HepG2 (cell line): ENCODE data around the gene NFE2L3. TPM values are rescaled to one million over a fixed set of nuclear protein-coding genes. Genes with fewer than 3 reads are reported as not detected.

Experiments used
- ATAC-seq: fragments of 200-7000 bp; cut with Tn5 transposase; 3 replicates; pipeline ENCODE4 v1.9.1; 2020; ENCODE audit warnings: mild to moderate bottlenecking, moderate library complexity
- BruUV-seq: library from RNA; stranded (reverse); fragments of 400-500 nt; replicated peaks from 2 replicates; lab custom pipeline; 2021; lab: Mats Ljungman, UMichigan
- CTCF ChIA-PET: fragments of 300-600 bp; formaldehyde crosslinking; extraction: SDS; loops from one replicate; lab custom pipeline; 2021; ENCODE audit warnings: low total read pairs, inconsistent platforms, low intra/inter-chr PET ratio; lab: Yijun Ruan, JAX
- POLR2A ChIA-PET: fragments of 350-600 bp; sonication (Branson Sonifier 250); formaldehyde crosslinking; loops from one replicate; lab custom pipeline; 2020; ENCODE audit warnings: antibody characterized with exemption, inconsistent platforms; lab: Yijun Ruan, JAX
- DNase-seq: peaks from one replicate; pipeline ENCODE4 v3.0.0-alpha.2; 2015; ENCODE audit warnings: low spot score
- FAIRE-seq: peaks from 3 replicates; lab custom pipeline; 2011; peaks lifted over from hg19 to GRCh38; lab: Jason Lieb, UNC
- H2AFZ ChIP-seq: one replicate; pipeline ENCODE4 v1.6.1; 2011; ENCODE audit warnings: low read length, inconsistent platforms
- H3K27ac ChIP-seq: fragments of 300-600 bp; 3 replicates; pipeline ENCODE4 v1.8.0; 2011; ENCODE audit warnings: mixed run types, mild to moderate bottlenecking, mixed read lengths, low read length, inconsistent platforms; ENCODE audit not compliant: insufficient read depth; ENCODE audit errors: extremely low read length
- H3K27me3 ChIP-seq, 2 experiments: fragments of 200-600 bp in 1 of 2; 2 replicates in 1 of 2; 3 replicates in 1 of 2; pipeline versions ENCODE4 v1.6.0 to v1.8.0; 2011; ENCODE audit warnings: low read length in 2 of 2, mild to moderate bottlenecking in 2 of 2, moderate library complexity in 2 of 2, inconsistent platforms in 1 of 2; ENCODE audit not compliant: insufficient read depth in 2 of 2, control insufficient read depth in 1 of 2
- H3K36me3 ChIP-seq, 2 experiments: fragments of 200-600 bp in 1 of 2; replicated peaks in 1 of 2; 2 replicates in 1 of 2; 3 replicates in 1 of 2; pipeline versions ENCODE4 v1.5.1 to v1.8.0; 2011; ENCODE audit warnings: low read length in 2 of 2, inconsistent platforms in 1 of 2; ENCODE audit not compliant: insufficient read depth in 2 of 2, control insufficient read depth in 1 of 2
- H3K4me1 ChIP-seq: 2 replicates; pipeline ENCODE4 v1.5.1; 2012; ENCODE audit warnings: low read length, inconsistent platforms; ENCODE audit not compliant: insufficient read depth
- H3K4me2 ChIP-seq: 2 replicates; pipeline ENCODE4 v1.6.0; 2011; ENCODE audit warnings: low read depth, low read length, inconsistent platforms
- H3K4me3 ChIP-seq, 3 experiments: fragments of 200-600 bp in 1 of 3; sonication (generic), shearing (Covaris generic) in 1 of 3; replicated peaks in 1 of 3; 2 replicates each; pipeline ENCODE4 v1.5.1; 2011 to 2016; ENCODE audit warnings: low read length in 3 of 3, inconsistent platforms in 2 of 3, low read depth in 2 of 3, mild to moderate bottlenecking in 2 of 3, control low read depth in 1 of 3, mixed read lengths in 1 of 3; ENCODE audit not compliant: insufficient read depth in 1 of 3
- H3K79me2 ChIP-seq: one replicate; pipeline ENCODE4 v1.6.1; 2011; ENCODE audit warnings: low read length, inconsistent platforms; ENCODE audit not compliant: insufficient read depth
- H3K9ac ChIP-seq: 2 replicates; pipeline ENCODE4 v1.6.0; 2011; ENCODE audit warnings: mild to moderate bottlenecking, low read depth, low read length, inconsistent platforms; ENCODE audit not compliant: insufficient read depth
- H3K9me3 ChIP-seq: 2 replicates; pipeline ENCODE4 v1.5.1; 2012; ENCODE audit warnings: mild to moderate bottlenecking, low read length
- H4K20me1 ChIP-seq: 2 replicates; pipeline ENCODE4 v1.6.0; 2011; ENCODE audit warnings: inconsistent platforms, mild to moderate bottlenecking, low read length, moderate library complexity; ENCODE audit not compliant: insufficient read depth
- AGO2 ChIP-seq: fragments of 200-400 bp; formaldehyde crosslinking; optimal IDR thresholded peaks from 2 replicates; pipeline ENCODE3; 2017; ENCODE audit warnings: mild to moderate bottlenecking, low read depth, low read length, moderate library complexity
- KLF11 ChIP-seq: IDR thresholded peaks from 2 replicates; pipeline ENCODE4 v1.6.1; 2016; ENCODE audit warnings: missing compliant biosample characterization
- NBN ChIP-seq: fragments of 450-650 bp; conservative IDR thresholded peaks from 2 replicates; pipeline ENCODE4 v1.6.1; 2017
- ONECUT2 ChIP-seq: sonication (generic); formaldehyde crosslinking; IDR thresholded peaks from 2 replicates; pipeline ENCODE4 v1.4.0; 2020; ENCODE audit warnings: missing genetic modification reagents
- POLR2AphosphoS2 ChIP-seq: IDR thresholded peaks from 2 replicates; pipeline ENCODE4 v1.6.1; 2011; ENCODE audit warnings: low read depth, low read length, improper control_type of control experiment
- RBFOX2 ChIP-seq: fragments of 200-400 bp; formaldehyde crosslinking; IDR thresholded peaks from 2 replicates; pipeline ENCODE4 v1.6.1; 2017; ENCODE audit warnings: low read depth, mild to moderate bottlenecking, low read length
- RBM22 ChIP-seq: fragments of 200-400 bp; formaldehyde crosslinking; optimal IDR thresholded peaks from 2 replicates; pipeline ENCODE3; 2017; ENCODE audit warnings: mild to moderate bottlenecking, low read length, moderate library complexity
- SAFB2 ChIP-seq: sonication (generic); formaldehyde crosslinking; IDR thresholded peaks from 2 replicates; pipeline ENCODE4 v1.5.1; 2020; ENCODE audit warnings: missing genetic modification reagents, low read depth, mild to moderate bottlenecking, borderline replicate concordance
- SALL2 ChIP-seq: sonication (generic); formaldehyde crosslinking; IDR thresholded peaks from 2 replicates; pipeline ENCODE4 v1.8.1; 2023; ENCODE audit warnings: mild to moderate bottlenecking, missing genetic modification reagents, inconsistent platforms
- STAG1 ChIP-seq: sonication (generic); formaldehyde crosslinking; IDR thresholded peaks from 2 replicates; pipeline ENCODE4 v1.4.0; 2020; ENCODE audit warnings: missing genetic modification reagents
- ZNF296 ChIP-seq: sonication (generic); formaldehyde crosslinking; conservative IDR thresholded peaks from 2 replicates; pipeline ENCODE4 v1.5.0; 2020; ENCODE audit warnings: mild to moderate bottlenecking, missing genetic modification reagents
- ZNF441 ChIP-seq: sonication (generic); formaldehyde crosslinking; IDR thresholded peaks from 2 replicates; pipeline ENCODE4 v1.7.0; 2021; ENCODE audit warnings: missing genetic modification reagents, borderline replicate concordance
- ZNF562 ChIP-seq: sonication (generic); formaldehyde crosslinking; IDR thresholded peaks from 2 replicates; pipeline ENCODE4 v1.8.0; 2022; ENCODE audit warnings: missing genetic modification reagents, borderline replicate concordance
- ZNF577 ChIP-seq: sonication (generic); formaldehyde crosslinking; IDR thresholded peaks from 2 replicates; pipeline ENCODE4 v1.4.0; 2020; ENCODE audit warnings: mild to moderate bottlenecking, low read depth, missing genetic modification reagents, borderline replicate concordance
- ZNF724P ChIP-seq: sonication (generic); formaldehyde crosslinking; IDR thresholded peaks from 2 replicates; pipeline ENCODE4 v1.8.0; 2022; ENCODE audit warnings: missing genetic modification reagents, borderline replicate concordance
- ZNF766 ChIP-seq: sonication (generic); formaldehyde crosslinking; IDR thresholded peaks from 2 replicates; pipeline ENCODE4 v1.5.0; 2020; ENCODE audit warnings: missing genetic modification reagents, borderline replicate concordance
- WGBS: methylation state at CpG from one replicate; pipeline ENCODE4 v1.1.6; 2017; ENCODE audit warnings: low lambda C conversion rate; 5-methylcytosine and 5-hydroxymethylcytosine counted together
- in situ Hi-C: cut with HindIII; loops from 2 replicates; pipeline ENCODE4 v1.10.0; 2017; ENCODE audit warnings: low pct_unique_long_range_greater_than_20kb; ENCODE audit not compliant: extremely low pct_ligation_motif_present
- intact Hi-C: fragments of 100-400 bp; cut with micrococcal nuclease; formaldehyde crosslinking; loops from one replicate; pipeline ENCODE4 v1.10.0; 2022; ENCODE audit not compliant: unreplicated experiment
- polyA plus RNA-seq, 8 experiments: library from polyadenylated mRNA; depleted of rRNA in 3 of 8; stranded (reverse) in 7 of 8; unstranded in 1 of 8; fragments of >200 nt; fragmentation: Illumina TruSeq in 4 of 8; extraction: Trizol in 4 of 8; gene quantifications; 2 replicates each; pipeline versions ENCODE4 v1.2.1 to v1.2.3, GENCODE V29; 2011 to 2016; ENCODE audit warnings: low read depth in 4 of 8, missing spikeins in 1 of 8, mixed read lengths in 1 of 8; ENCODE audit not compliant: insufficient read depth in 1 of 8
- total RNA-seq, 5 experiments: library from RNA; depleted of rRNA; stranded (reverse); fragments of >200 nt; fragmentation: Illumina TruSeq; extraction: Trizol; gene quantifications; 2 replicates each; pipeline ENCODE4 v1.2.3, GENCODE V29; 2016; ENCODE audit warnings: low read depth in 1 of 5
- TF ChIP-seq, protein P1 (sequence below): sonication (generic); formaldehyde crosslinking; IDR thresholded peaks from 2 replicates; pipeline ENCODE4 v1.5.0; 2020; ENCODE audit warnings: mild to moderate bottlenecking, missing genetic modification reagents
- TF ChIP-seq, protein P2 (sequence below): sonication (generic); formaldehyde crosslinking; IDR thresholded peaks from 2 replicates; pipeline ENCODE4 v1.4.0; 2020; ENCODE audit warnings: missing genetic modification reagents
- TF ChIP-seq, protein P3 (sequence below): sonication (generic); formaldehyde crosslinking; IDR thresholded peaks from 2 replicates; pipeline ENCODE4 v1.4.0; 2020; ENCODE audit warnings: missing genetic modification reagents
- TF ChIP-seq, protein P4 (sequence below): IDR thresholded peaks from 2 replicates; pipeline ENCODE4 v1.6.1; 2012; ENCODE audit warnings: inconsistent platforms

The NFE2L3 gene
- total and polyA plus RNA-seq, 2 of the 13 experiments (the other 11 are each of a cell fraction or from before 2014, with no cell fraction given): 11.4 to 19.4 TPM

DNA sequence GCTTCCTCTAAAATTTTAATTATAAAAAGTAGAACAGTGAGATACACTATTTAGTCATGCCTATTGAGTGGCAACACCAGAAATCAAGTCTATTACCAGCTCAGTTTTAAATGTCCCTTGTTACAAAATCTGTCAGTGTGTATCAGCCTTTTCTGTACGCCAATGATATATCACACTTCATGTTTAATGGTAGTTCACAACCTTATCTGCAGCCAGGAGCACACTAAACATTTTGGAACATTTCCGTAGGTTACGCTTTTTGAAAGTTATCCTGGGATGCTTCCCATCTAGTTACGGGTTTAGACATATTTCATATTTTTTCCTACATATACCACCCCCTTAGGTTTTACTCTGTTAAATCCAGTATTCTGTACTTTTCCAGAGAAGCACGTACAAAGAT, 43.2 kb downstream of the NFE2L3 start:
- Histone ChIP-seq H3K9me3 (no peaks in the 10 kb centered on the region), H3K4me1 (peaks cover 53% of the 10 kb centered on the region), H3K27ac (no peak overlapping the region), H2AFZ (no peak overlapping the region), H3K36me3 (peaks cover 25 to 72% of the 10 kb centered on the region in 2 experiments), H3K4me2 (peak overlapping the region; percentile 25; the same call in 1 of the 2 replicates), H4K20me1 (peaks cover 94% of the 10 kb centered on the region), H3K9ac (no peak overlapping the region), H3K27me3 (no peaks in the 10 kb centered on the region; a peak in 1 of 5 replicates), H3K4me3 (no peak overlapping the region), H3K79me2 (peaks cover 73% of the 10 kb centered on the region)
- intact Hi-C loops: loop anchor here (5.0 kb wide), 2 partner anchors 103 to 303 kb away; no protein-coding TSS in a partner anchor
- CTCF ChIA-PET: no interaction called here
- DNase-seq: no peak
- no TSS peak for BruUV-seq
- in situ Hi-C loops: no loop called here
- 95% methylated on average over 5 of the region's 5 CpGs for WGBS
- no peak for ATAC-seq
- POLR2A ChIA-PET: no interaction called here
- no peak for FAIRE-seq
- TF ChIP-seq ZNF441 (CRISPR knock-in tag): no peak
- TF ChIP-seq KLF11 (CRISPR knock-in tag): no peak
- TF ChIP-seq ZNF577 (CRISPR knock-in tag): no peak
- TF ChIP-seq ONECUT2 (CRISPR knock-in tag): no peak
- TF ChIP-seq STAG1: no peak
- peak; percentile 82 for TF ChIP-seq AGO2
- TF ChIP-seq, protein P1, sequence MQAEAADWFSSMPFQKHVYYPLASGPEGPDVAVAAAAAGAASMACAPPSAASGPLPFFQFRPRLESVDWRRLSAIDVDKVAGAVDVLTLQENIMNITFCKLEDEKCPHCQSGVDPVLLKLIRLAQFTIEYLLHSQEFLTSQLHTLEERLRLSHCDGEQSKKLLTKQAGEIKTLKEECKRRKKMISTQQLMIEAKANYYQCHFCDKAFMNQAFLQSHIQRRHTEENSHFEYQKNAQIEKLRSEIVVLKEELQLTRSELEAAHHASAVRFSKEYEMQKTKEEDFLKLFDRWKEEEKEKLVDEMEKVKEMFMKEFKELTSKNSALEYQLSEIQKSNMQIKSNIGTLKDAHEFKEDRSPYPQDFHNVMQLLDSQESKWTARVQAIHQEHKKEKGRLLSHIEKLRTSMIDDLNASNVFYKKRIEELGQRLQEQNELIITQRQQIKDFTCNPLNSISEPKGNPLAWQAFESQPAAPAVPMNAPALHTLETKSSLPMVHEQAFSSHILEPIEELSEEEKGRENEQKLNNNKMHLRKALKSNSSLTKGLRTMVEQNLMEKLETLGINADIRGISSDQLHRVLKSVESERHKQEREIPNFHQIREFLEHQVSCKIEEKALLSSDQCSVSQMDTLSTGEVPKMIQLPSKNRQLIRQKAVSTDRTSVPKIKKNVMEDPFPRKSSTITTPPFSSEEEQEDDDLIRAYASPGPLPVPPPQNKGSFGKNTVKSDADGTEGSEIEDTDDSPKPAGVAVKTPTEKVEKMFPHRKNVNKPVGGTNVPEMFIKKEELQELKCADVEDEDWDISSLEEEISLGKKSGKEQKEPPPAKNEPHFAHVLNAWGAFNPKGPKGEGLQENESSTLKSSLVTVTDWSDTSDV (CRISPR knock-in tag): no peak
- TF ChIP-seq ZNF562 (CRISPR knock-in tag): no peak
- peak; percentile 48 for TF ChIP-seq RBM22
- TF ChIP-seq, protein P2, sequence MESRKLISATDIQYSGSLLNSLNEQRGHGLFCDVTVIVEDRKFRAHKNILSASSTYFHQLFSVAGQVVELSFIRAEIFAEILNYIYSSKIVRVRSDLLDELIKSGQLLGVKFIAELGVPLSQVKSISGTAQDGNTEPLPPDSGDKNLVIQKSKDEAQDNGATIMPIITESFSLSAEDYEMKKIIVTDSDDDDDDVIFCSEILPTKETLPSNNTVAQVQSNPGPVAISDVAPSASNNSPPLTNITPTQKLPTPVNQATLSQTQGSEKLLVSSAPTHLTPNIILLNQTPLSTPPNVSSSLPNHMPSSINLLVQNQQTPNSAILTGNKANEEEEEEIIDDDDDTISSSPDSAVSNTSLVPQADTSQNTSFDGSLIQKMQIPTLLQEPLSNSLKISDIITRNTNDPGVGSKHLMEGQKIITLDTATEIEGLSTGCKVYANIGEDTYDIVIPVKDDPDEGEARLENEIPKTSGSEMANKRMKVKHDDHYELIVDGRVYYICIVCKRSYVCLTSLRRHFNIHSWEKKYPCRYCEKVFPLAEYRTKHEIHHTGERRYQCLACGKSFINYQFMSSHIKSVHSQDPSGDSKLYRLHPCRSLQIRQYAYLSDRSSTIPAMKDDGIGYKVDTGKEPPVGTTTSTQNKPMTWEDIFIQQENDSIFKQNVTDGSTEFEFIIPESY (CRISPR knock-in tag): no peak
- TF ChIP-seq NBN: no peak
- no peak for TF ChIP-seq ZNF724P (CRISPR knock-in tag)
- no peak for TF ChIP-seq ZNF296 (CRISPR knock-in tag)
- TF ChIP-seq SAFB2: no peak
- TF ChIP-seq, protein P3, sequence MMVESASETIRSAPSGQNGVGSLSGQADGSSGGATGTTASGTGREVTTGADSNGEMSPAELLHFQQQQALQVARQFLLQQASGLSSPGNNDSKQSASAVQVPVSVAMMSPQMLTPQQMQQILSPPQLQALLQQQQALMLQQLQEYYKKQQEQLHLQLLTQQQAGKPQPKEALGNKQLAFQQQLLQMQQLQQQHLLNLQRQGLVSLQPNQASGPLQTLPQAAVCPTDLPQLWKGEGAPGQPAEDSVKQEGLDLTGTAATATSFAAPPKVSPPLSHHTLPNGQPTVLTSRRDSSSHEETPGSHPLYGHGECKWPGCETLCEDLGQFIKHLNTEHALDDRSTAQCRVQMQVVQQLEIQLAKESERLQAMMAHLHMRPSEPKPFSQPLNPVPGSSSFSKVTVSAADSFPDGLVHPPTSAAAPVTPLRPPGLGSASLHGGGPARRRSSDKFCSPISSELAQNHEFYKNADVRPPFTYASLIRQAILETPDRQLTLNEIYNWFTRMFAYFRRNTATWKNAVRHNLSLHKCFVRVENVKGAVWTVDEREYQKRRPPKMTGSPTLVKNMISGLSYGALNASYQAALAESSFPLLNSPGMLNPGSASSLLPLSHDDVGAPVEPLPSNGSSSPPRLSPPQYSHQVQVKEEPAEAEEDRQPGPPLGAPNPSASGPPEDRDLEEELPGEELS (CRISPR knock-in tag): no peak
- no peak for TF ChIP-seq SALL2 (CRISPR knock-in tag)
- peak; percentile 68; the same call in 1 of the 2 replicates for TF ChIP-seq RBFOX2
- peak; percentile 24; the same call in 1 of the 2 replicates for TF ChIP-seq POLR2AphosphoS2
- TF ChIP-seq, protein P4, sequence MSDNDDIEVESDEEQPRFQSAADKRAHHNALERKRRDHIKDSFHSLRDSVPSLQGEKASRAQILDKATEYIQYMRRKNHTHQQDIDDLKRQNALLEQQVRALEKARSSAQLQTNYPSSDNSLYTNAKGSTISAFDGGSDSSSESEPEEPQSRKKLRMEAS: no peak
- TF ChIP-seq ZNF766: no peak
